Heart right ventricle (tissue), 16 donors: Measurements from ENCODE around the gene AKAP17A. TPM values are rescaled to one million over a fixed set of nuclear protein-coding genes. Genes with fewer than 3 reads are reported as not detected.
A peak's percentile ranks its signal among the peaks of the same experiment; 100 is the strongest.

Source experiments
- ATAC-seq, 8 donors: fragments of 200-7000 bp; cut with Tn5 transposase; one replicate each; pipeline ENCODE4 v1.9.1; 2020; ENCODE audit warnings: mild to moderate bottlenecking in 8 of 8, moderate library complexity in 8 of 8, moderate number of reproducible peaks in 1 of 8
- DNase-seq, 2 donors: peaks; one replicate each; pipeline ENCODE4 v3.0.0-alpha.2; 2020
- H3K27ac ChIP-seq, 10 donors: fragments of 200-600 bp; sonication (generic) in 2 of 10; one replicate each; pipeline versions ENCODE4 v1.5.0 to v1.8.0; 2020 to 2022; ENCODE audit warnings: mild to moderate bottlenecking in 3 of 10
- H3K27me3 ChIP-seq, 7 donors: fragments of 200-600 bp; one replicate each; pipeline ENCODE4 v1.8.0; 2021 to 2022; ENCODE audit warnings: mild to moderate bottlenecking in 2 of 7
- H3K36me3 ChIP-seq, 9 donors: fragments of 200-600 bp; sonication (generic) in 1 of 9; one replicate each; pipeline versions ENCODE4 v1.5.0 to v1.8.0; 2020 to 2022; ENCODE audit warnings: mild to moderate bottlenecking in 2 of 9
- H3K4me1 ChIP-seq, 9 donors: fragments of 200-600 bp; sonication (generic) in 1 of 9; one replicate each; pipeline versions ENCODE4 v1.5.0 to v1.8.0; 2020 to 2022; ENCODE audit warnings: mild to moderate bottlenecking in 4 of 9
- H3K4me3 ChIP-seq, 10 donors: fragments of 200-600 bp; sonication (generic) in 2 of 10; one replicate each; pipeline versions ENCODE4 v1.5.0 to v1.8.0; 2020 to 2022; ENCODE audit warnings: mild to moderate bottlenecking in 7 of 10, moderate library complexity in 2 of 10
- H3K9me3 ChIP-seq, 11 donors: fragments of 200-600 bp in 10 of 11; sonication (generic) in 2 of 11; one replicate each; pipeline versions ENCODE4 v1.5.0 to v1.8.0; 2013 to 2022; ENCODE audit warnings: mild to moderate bottlenecking in 2 of 11, control low read depth in 1 of 11, moderate library complexity in 1 of 11
- CTCF ChIP-seq, 9 donors: fragments of 200-600 bp; sonication (generic) in 2 of 9; IDR thresholded peaks; one replicate each; pipeline versions ENCODE4 v1.5.0 to v1.8.0; 2021 to 2022; ENCODE audit warnings: antibody characterized with exemption in 9 of 9, mild to moderate bottlenecking in 5 of 9, moderate library complexity in 1 of 9
- WGBS, 2 donors: extraction: QIAGEN DNeasy Blood & Tissue Kit; methylation state at CpG; one replicate each; pipeline ENCODE4 v1.1.7; 2013; ENCODE audit warnings: inconsistent platforms in 1 of 2; 5-methylcytosine and 5-hydroxymethylcytosine counted together
- intact Hi-C, 10 donors: fragments of 100-400 bp; cut with DNase I; formaldehyde crosslinking; loops; one replicate each; pipeline versions ENCODE4 v1.11.1 to v1.14.2; 2022
- polyA plus RNA-seq, 2 donors: library from polyadenylated mRNA; stranded (reverse); fragments of 200-250 nt; gene quantifications; one replicate each; pipeline ENCODE4 v1.2.3, GENCODE V29; 2013
- total RNA-seq, 10 donors: library from RNA; stranded (reverse); fragmentation: NEBNext Ultra II Directional in 3 of 10; extraction: Animal tissue kit (Norgen Biotek cat#: 25700) in 3 of 10; gene quantifications; one replicate each; pipeline versions ENCODE4 v1.2.1 to v1.2.4, GENCODE V29; 2021 to 2023
- donor health status: Arrhythmogenic right ventricular cardiomyopathy.
- donor health status: ischemic (EF 13 %, LVEDD 7.1; RV severe dilation, severe dysfunction).
- donor health status: healthy with polysubstance abuse.
- donor health status: DM: no; HTN: yes; CAD: no.
- donor health status: DM: no; HTN: no; CAD: no.
- donor health status: ischemic (EF 25% LVEDD 6.9; RV normal size, moderate dysfunction).
- donor health status: ischemic (EF 25% LVEDD 5.7; RV mildly dilated, moderate dysfunction).
- donor health status: healthy.
- donor health status: DM: yes; HTN: yes; CAD: no.
- donor health status: Ischemic cardiomyopathy.
- donor health status: ischemic (EF 35%, LVEDD 5.7; RV mildly dilated, moderate dysfunction).
- donor health status: nonischemic (EF 11% LVEDD 7.7; RV severe dilation, severe dysfunction).
- donor health status: DM: yes; HTN: yes; CAD: no.
- donor health status: PGD.
- donor health status: ischemic (EF 29% LVEDD 5.4; RV normal size, mild dysfunction).
- donor health status: nonischemic (EF 23%, LVEDD 6.1; RV moderate dilation, normal function).

AKAP17A gene
- total and polyA plus RNA-seq, 12 donors = 12.2 to 35.6 (median 16.8) TPM

- peaks cover 0 to 15% (median 4%) of the 10 kb centered on the region in 7 donors for H3K27me3 ChIP-seq
- ATAC-seq (no peak), DNase-seq (no peak)
- H3K4me1 ChIP-seq = no peaks in the 10 kb centered on the region
- H3K4me3 ChIP-seq = no peak overlapping the region
- H3K9me3 ChIP-seq = no peaks in the 10 kb centered on the region
- WGBS, 2 donors = 62 to 64% methylated on average over 6 of the region's 6 CpGs
- H3K36me3 ChIP-seq = no peaks in the 10 kb centered on the region
- H3K27ac ChIP-seq = no peak overlapping the region
- intact Hi-C loops = loop anchor here in 2 of 10 donors (5.0 to 10.0 kb wide), 2 partner anchors 82 to 119 kb away; no protein-coding TSS in a partner anchor
- no peak for TF ChIP-seq CTCF (IDR thresholded peaks at IDR 0.05)
Measured at GRCh38 chrX:1576201-1576992, 15.0 kb upstream of the AKAP17A start.

- TF ChIP-seq CTCF (IDR thresholded peaks at IDR 0.05) = no peak
- H3K36me3 ChIP-seq = no peaks in the 10 kb centered on the region
- intact Hi-C loops = loop anchor here in 2 of 10 donors (5.0 to 10.0 kb wide), 2 partner anchors 83 to 121 kb away; no protein-coding TSS in a partner anchor
- no peak for DNase-seq
- H3K27me3 ChIP-seq = peaks cover 0 to 1% (median 0%) of the 10 kb centered on the region in 7 donors
- H3K4me1 ChIP-seq = peaks cover 0 to 1% (median 0%) of the 10 kb centered on the region in 9 donors
- H3K4me3 ChIP-seq = no peak overlapping the region
- no peak for ATAC-seq
- H3K27ac ChIP-seq = no peak overlapping the region
- WGBS, 2 donors = 51 to 53% methylated on average over 2 of the region's 2 CpGs
- H3K9me3 ChIP-seq = no peaks in the 10 kb centered on the region
Measured at GRCh38 chrX:1577845-1578244, 13.6 kb upstream of the AKAP17A start.

- WGBS, 2 donors = 64 to 69% methylated on average over 6 of the region's 6 CpGs
- Histone ChIP-seq H3K4me1 (peaks cover 0 to 4% (median 0%) of the 10 kb centered on the region in 9 donors), H3K9me3 (no peaks in the 10 kb centered on the region), H3K27me3 (no peaks in the 10 kb centered on the region), H3K4me3 (no peak overlapping the region), H3K27ac (no peak overlapping the region), H3K36me3 (no peaks in the 10 kb centered on the region)
- ATAC-seq (no peak), DNase-seq (no peak)
- intact Hi-C loops = loop anchor here in 2 of 10 donors (5.0 to 10.0 kb wide), 2 partner anchors 84 to 121 kb away; no protein-coding TSS in a partner anchor
- TF ChIP-seq CTCF (IDR thresholded peaks at IDR 0.05) = no peak
Measured at GRCh38 chrX:1578511-1579173, 12.8 kb upstream of the AKAP17A start.

GRCh38 chrX:1581132-1581531 is 10.3 kb upstream of the AKAP17A start:
- 32 to 39% methylated on average over 4 of the region's 4 CpGs for WGBS, 2 donors
- Histone ChIP-seq H3K9me3 (no peaks in the 10 kb centered on the region), H3K27ac (no peak overlapping the region), H3K4me1 (peaks cover 0 to 4% (median 0%) of the 10 kb centered on the region in 9 donors), H3K36me3 (no peaks in the 10 kb centered on the region), H3K4me3 (no peak overlapping the region), H3K27me3 (peaks cover 0 to 3% (median 0%) of the 10 kb centered on the region in 7 donors)
- TF ChIP-seq CTCF (IDR thresholded peaks at IDR 0.05) = peak; percentile 57 to 91 (median 72)
- DNase-seq = peak in 1 of 2 donors; percentile 49
- intact Hi-C loops = loop anchor here in 4 of 10 donors (1.0 to 5.0 kb wide), 3 partner anchors 124 to 127 kb away; no protein-coding TSS in a partner anchor
- peak in 5 of 8 donors; percentile 47 to 71 (median 65) for ATAC-seq
